Measurements from ENCODE around the gene MAP6. TPM values are rescaled to one million over a fixed set of nuclear protein-coding genes. Genes with fewer than 3 reads are reported as not detected.

MAP6 gene
- polyA plus RNA-seq, 1 donor (not counting 4 experiments of a cell fraction or from before 2014, with no cell fraction given): 1.7 TPM

- no peak overlapping the region for H2AFZ ChIP-seq (ENCODE audit: control insufficient read depth, low read length)
- H3K9me1 ChIP-seq (ENCODE audit: control insufficient read depth, extremely low read depth, insufficient read depth, low read length): no peaks in the 10 kb centered on the region
- H3K79me2 ChIP-seq (ENCODE audit: control insufficient read depth, insufficient read depth, low read length): no peaks in the 10 kb centered on the region
- no peaks in the 10 kb centered on the region for H3K9me3 ChIP-seq (ENCODE audit: control insufficient read depth, low read depth, low read length)
- H3K9ac ChIP-seq (ENCODE audit: control insufficient read depth, extremely low read depth, insufficient read depth, low read length): no peak overlapping the region
- no peak overlapping the region for H3K4me3 ChIP-seq (ENCODE audit: control insufficient read depth in 2 of 3, extremely low read depth in 1 of 3, insufficient read depth in 2 of 3, low read depth in 1 of 3, low read length in 3 of 3)
- DNase-seq (ENCODE audit: low read depth, low spot score) (no peak), FAIRE-seq (no peak)
- peaks cover 3% of the 10 kb centered on the region for H3K27me3 ChIP-seq (ENCODE audit: control insufficient read depth, extremely low read depth, insufficient read depth, low read length)
- H3K27ac ChIP-seq (ENCODE audit: control insufficient read depth, insufficient read depth, low read length): no peak overlapping the region
- H3K4me1 ChIP-seq (ENCODE audit: control insufficient read depth, extremely low read depth, insufficient read depth, low read length): peaks cover 9% of the 10 kb centered on the region
- no peaks in the 10 kb centered on the region for H4K20me1 ChIP-seq (ENCODE audit: control insufficient read depth, extremely low read depth, insufficient read depth, low read length)
- no peaks in the 10 kb centered on the region for H3K36me3 ChIP-seq (ENCODE audit: control insufficient read depth in 2 of 2, extremely low read depth in 1 of 2, insufficient read depth in 2 of 2, low read length in 2 of 2)
- H3K4me2 ChIP-seq (ENCODE audit: control insufficient read depth, extremely low read depth, insufficient read depth, low read depth, low read length): no peak overlapping the region
- TF ChIP-seq CTCF (optimal IDR thresholded peaks at IDR 0.05 in 1 of 3, IDR thresholded peaks at IDR 0.05 in 1 of 3, conservative IDR thresholded peaks at IDR 0.05 in 1 of 3; ENCODE audit: extremely low read depth in 1 of 3, insufficient read depth in 2 of 3, low read length in 3 of 3) (no peak), EZH2 (IDR thresholded peaks at IDR 0.05; ENCODE audit: low read length) (no peak)
- dilution Hi-C loops (cut with MboI; ENCODE audit: extremely low pct_ligation_motif_present, low sequenced_read_pairs): no loop called here
Measured at GRCh38 chr11:75632962-75633361, 35.9 kb downstream of the MAP6 start.

- no peaks in the 10 kb centered on the region for H4K20me1 ChIP-seq (ENCODE audit: control insufficient read depth, extremely low read depth, insufficient read depth, low read length)
- no peaks in the 10 kb centered on the region for H3K36me3 ChIP-seq (ENCODE audit: control insufficient read depth in 2 of 2, extremely low read depth in 1 of 2, insufficient read depth in 2 of 2, low read length in 2 of 2)
- H3K9me3 ChIP-seq (ENCODE audit: control insufficient read depth, low read depth, low read length): no peaks in the 10 kb centered on the region
- no peak overlapping the region for H3K4me3 ChIP-seq (ENCODE audit: control insufficient read depth in 2 of 3, extremely low read depth in 1 of 3, insufficient read depth in 2 of 3, low read depth in 1 of 3, low read length in 3 of 3)
- no peak overlapping the region for H2AFZ ChIP-seq (ENCODE audit: control insufficient read depth, low read length)
- DNase-seq (ENCODE audit: low read depth, low spot score) (no peak), FAIRE-seq (peak; percentile 64)
- dilution Hi-C loops (cut with MboI; ENCODE audit: extremely low pct_ligation_motif_present, low sequenced_read_pairs): no loop called here
- H3K9ac ChIP-seq (ENCODE audit: control insufficient read depth, extremely low read depth, insufficient read depth, low read length): no peak overlapping the region
- H3K4me1 ChIP-seq (ENCODE audit: control insufficient read depth, extremely low read depth, insufficient read depth, low read length): peaks cover 9% of the 10 kb centered on the region
- TF ChIP-seq CTCF (optimal IDR thresholded peaks at IDR 0.05 in 1 of 3, IDR thresholded peaks at IDR 0.05 in 1 of 3, conservative IDR thresholded peaks at IDR 0.05 in 1 of 3; ENCODE audit: extremely low read depth in 1 of 3, insufficient read depth in 2 of 3, low read length in 3 of 3) (no peak), EZH2 (IDR thresholded peaks at IDR 0.05; ENCODE audit: low read length) (no peak)
- H3K4me2 ChIP-seq (ENCODE audit: control insufficient read depth, extremely low read depth, insufficient read depth, low read depth, low read length): no peak overlapping the region
- peaks cover 3% of the 10 kb centered on the region for H3K27me3 ChIP-seq (ENCODE audit: control insufficient read depth, extremely low read depth, insufficient read depth, low read length)
- H3K79me2 ChIP-seq (ENCODE audit: control insufficient read depth, insufficient read depth, low read length): no peaks in the 10 kb centered on the region
- H3K9me1 ChIP-seq (ENCODE audit: control insufficient read depth, extremely low read depth, insufficient read depth, low read length): no peaks in the 10 kb centered on the region
- no peak overlapping the region for H3K27ac ChIP-seq (ENCODE audit: control insufficient read depth, insufficient read depth, low read length)
Measured at GRCh38 chr11:75632450-75632849, 36.4 kb downstream of the MAP6 start.

All from keratinocyte (primary cell).